HepG2 (cell line): Measurements from ENCODE around the gene MLLT10. TPM values are rescaled to one million over a fixed set of nuclear protein-coding genes. Genes with fewer than 3 reads are reported as not detected.

Experiments
- ATF2 ChIP-seq: sonication (generic); formaldehyde crosslinking; IDR thresholded peaks from 2 replicates; pipeline ENCODE4 v1.4.0; 2020; ENCODE audit warnings: missing genetic modification reagents
- ATF3 ChIP-seq: sonication (generic); formaldehyde crosslinking; IDR thresholded peaks from 2 replicates; pipeline ENCODE4 v1.4.0; 2020; ENCODE audit warnings: missing genetic modification reagents
- CBX1 ChIP-seq: IDR thresholded peaks from one replicate; pipeline ENCODE4 v1.6.1; 2016; ENCODE audit warnings: antibody characterized with exemption, low read depth
- CBX5 ChIP-seq: sonication (generic); formaldehyde crosslinking; IDR thresholded peaks from 2 replicates; pipeline ENCODE4 v1.4.0; 2020; ENCODE audit warnings: missing genetic modification reagents, borderline replicate concordance
- CENPBD1 ChIP-seq: sonication (generic); formaldehyde crosslinking; IDR thresholded peaks from 2 replicates; pipeline ENCODE4 v1.8.0; 2022; ENCODE audit warnings: missing genetic modification reagents, low read depth, mild to moderate bottlenecking, borderline replicate concordance
- DPF2 ChIP-seq: sonication (generic); formaldehyde crosslinking; IDR thresholded peaks from 2 replicates; pipeline ENCODE4 v1.4.0; 2020; ENCODE audit warnings: mild to moderate bottlenecking, low read depth, missing genetic modification reagents, borderline replicate concordance
- FOXP1 ChIP-seq, 2 experiments: fragments of 450-650 bp in 1 of 2; IDR thresholded peaks; 2 replicates each; pipeline ENCODE4 v1.6.1; 2017 to 2018; ENCODE audit warnings: antibody characterized with exemption in 1 of 2
- MTF1 ChIP-seq: sonication (generic); formaldehyde crosslinking; IDR thresholded peaks from 2 replicates; pipeline ENCODE4 v1.5.0; 2020; ENCODE audit warnings: missing genetic modification reagents
- NFKB2 ChIP-seq: sonication (generic); formaldehyde crosslinking; IDR thresholded peaks from 2 replicates; pipeline ENCODE4 v1.4.0; 2020; ENCODE audit warnings: missing genetic modification reagents, borderline replicate concordance
- POGZ ChIP-seq: sonication (generic); formaldehyde crosslinking; IDR thresholded peaks from 2 replicates; pipeline ENCODE4 v1.4.0; 2020; ENCODE audit warnings: mild to moderate bottlenecking, missing genetic modification reagents
- PTBP1 ChIP-seq: fragments of 200-400 bp; formaldehyde crosslinking; IDR thresholded peaks from 2 replicates; pipeline ENCODE4 v1.6.1; 2018; ENCODE audit warnings: low read length, low read depth; ENCODE audit not compliant: poor library complexity, severe bottlenecking
- REPIN1 ChIP-seq: sonication (generic); formaldehyde crosslinking; IDR thresholded peaks from 2 replicates; pipeline ENCODE4 v1.8.0; 2022; ENCODE audit warnings: missing genetic modification reagents, low read depth, mild to moderate bottlenecking, borderline replicate concordance
- SAFB2 ChIP-seq: sonication (generic); formaldehyde crosslinking; IDR thresholded peaks from 2 replicates; pipeline ENCODE4 v1.5.1; 2020; ENCODE audit warnings: missing genetic modification reagents, low read depth, mild to moderate bottlenecking, borderline replicate concordance
- SALL1 ChIP-seq: sonication (generic); formaldehyde crosslinking; IDR thresholded peaks from 2 replicates; pipeline ENCODE4 v1.8.0; 2022; ENCODE audit warnings: mild to moderate bottlenecking, missing genetic modification reagents
- SIN3B ChIP-seq: fragments of 150-350 bp; IDR thresholded peaks from 2 replicates; pipeline ENCODE4 v1.6.1; 2014; ENCODE audit warnings: low read length
- SP4 ChIP-seq: sonication (generic); formaldehyde crosslinking; IDR thresholded peaks from 2 replicates; pipeline ENCODE4 v1.8.1; 2023; ENCODE audit warnings: mild to moderate bottlenecking, missing genetic modification reagents
- TFDP2 ChIP-seq: sonication (generic); formaldehyde crosslinking; IDR thresholded peaks from 2 replicates; pipeline ENCODE4 v1.4.0; 2020; ENCODE audit warnings: missing genetic modification reagents
- ZFP41 ChIP-seq: sonication (generic); formaldehyde crosslinking; IDR thresholded peaks from 2 replicates; pipeline ENCODE4 v1.4.0; 2020; ENCODE audit warnings: mild to moderate bottlenecking, missing genetic modification reagents, borderline replicate concordance
- ZNF616 ChIP-seq: sonication (generic); formaldehyde crosslinking; IDR thresholded peaks from 2 replicates; pipeline ENCODE4 v1.5.0; 2020; ENCODE audit warnings: low read depth, mild to moderate bottlenecking, missing genetic modification reagents
- ZNF776 ChIP-seq: sonication (generic); formaldehyde crosslinking; IDR thresholded peaks from 2 replicates; pipeline ENCODE4 v1.4.0; 2020; ENCODE audit warnings: mild to moderate bottlenecking, missing genetic modification reagents
- ZNF792 ChIP-seq: IDR thresholded peaks from 2 replicates; pipeline ENCODE4 v1.6.1; 2016
- ZSCAN5A ChIP-seq: sonication (generic); formaldehyde crosslinking; IDR thresholded peaks from 2 replicates; pipeline ENCODE4 v1.8.0; 2022; ENCODE audit warnings: mild to moderate bottlenecking, missing genetic modification reagents, borderline replicate concordance
- polyA plus RNA-seq, 8 experiments: library from polyadenylated mRNA; depleted of rRNA in 3 of 8; stranded (reverse) in 7 of 8; unstranded in 1 of 8; fragments of >200 nt; fragmentation: Illumina TruSeq in 4 of 8; extraction: Trizol in 4 of 8; gene quantifications; 2 replicates each; pipeline versions ENCODE4 v1.2.1 to v1.2.3, GENCODE V29; 2011 to 2016; ENCODE audit warnings: low read depth in 4 of 8, missing spikeins in 1 of 8, mixed read lengths in 1 of 8; ENCODE audit not compliant: insufficient read depth in 1 of 8
- total RNA-seq, 5 experiments: library from RNA; depleted of rRNA; stranded (reverse); fragments of >200 nt; fragmentation: Illumina TruSeq; extraction: Trizol; gene quantifications; 2 replicates each; pipeline ENCODE4 v1.2.3, GENCODE V29; 2016; ENCODE audit warnings: low read depth in 1 of 5
- TF ChIP-seq, protein P1 (sequence below): sonication (generic); formaldehyde crosslinking; IDR thresholded peaks from 2 replicates; pipeline ENCODE4 v1.4.0; 2020; ENCODE audit warnings: mild to moderate bottlenecking, missing genetic modification reagents

MLLT10 gene
- total and polyA plus RNA-seq, 2 of the 13 experiments (the other 11 are each of a cell fraction or from before 2014, with no cell fraction given): 51.3 to 84.1 TPM

GRCh38 chr10:21494191-21495001 is 39.6 kb upstream of the MLLT10 start (continued):
- peak; percentile 66; the same call in 1 of the 2 replicates for TF ChIP-seq REPIN1 (CRISPR knock-in tag)
- peak; percentile 57 for TF ChIP-seq SALL1 (CRISPR knock-in tag)
- TF ChIP-seq DPF2 (CRISPR knock-in tag): no peak
- TF ChIP-seq CENPBD1 (CRISPR knock-in tag): no peak
- TF ChIP-seq ZNF792: no peak
- TF ChIP-seq MTF1 (CRISPR knock-in tag): 0 out of 2 replicates have a peak, but pooled peaks have one; percentile 79
- TF ChIP-seq FOXP1 (IDR thresholded peaks at IDR 0.05): no peak
- no peak for TF ChIP-seq FOXP1 (CRISPR knock-in tag; IDR thresholded peaks at IDR 0.05)
- no peak for TF ChIP-seq PTBP1
- no peak for TF ChIP-seq SIN3B
- no peak for TF ChIP-seq NFKB2 (CRISPR knock-in tag)
- TF ChIP-seq CBX1: no peak
- TF ChIP-seq ZNF616 (CRISPR knock-in tag): peak; percentile 79; the same call in 1 of the 2 replicates
- TF ChIP-seq ZNF776 (CRISPR knock-in tag): no peak
- peak; percentile 68 for TF ChIP-seq TFDP2 (CRISPR knock-in tag)
- no peak for TF ChIP-seq ZFP41 (CRISPR knock-in tag)
- TF ChIP-seq ATF3: peak; percentile 67; the same call in 1 of the 2 replicates
- TF ChIP-seq SP4 (CRISPR knock-in tag): peak; percentile 47; the same call in 1 of the 2 replicates
- TF ChIP-seq, protein P1, sequence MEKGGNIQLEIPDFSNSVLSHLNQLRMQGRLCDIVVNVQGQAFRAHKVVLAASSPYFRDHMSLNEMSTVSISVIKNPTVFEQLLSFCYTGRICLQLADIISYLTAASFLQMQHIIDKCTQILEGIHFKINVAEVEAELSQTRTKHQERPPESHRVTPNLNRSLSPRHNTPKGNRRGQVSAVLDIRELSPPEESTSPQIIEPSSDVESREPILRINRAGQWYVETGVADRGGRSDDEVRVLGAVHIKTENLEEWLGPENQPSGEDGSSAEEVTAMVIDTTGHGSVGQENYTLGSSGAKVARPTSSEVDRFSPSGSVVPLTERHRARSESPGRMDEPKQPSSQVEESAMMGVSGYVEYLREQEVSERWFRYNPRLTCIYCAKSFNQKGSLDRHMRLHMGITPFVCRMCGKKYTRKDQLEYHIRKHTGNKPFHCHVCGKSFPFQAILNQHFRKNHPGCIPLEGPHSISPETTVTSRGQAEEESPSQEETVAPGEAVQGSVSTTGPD (CRISPR knock-in tag): no peak
- TF ChIP-seq SAFB2: 0 out of 2 replicates have a peak, but pooled peaks have one; percentile 28
- no peak; the same call in 1 of the 2 replicates for TF ChIP-seq ATF2 (CRISPR knock-in tag)
- TF ChIP-seq CBX5 (CRISPR knock-in tag): no peak
- TF ChIP-seq POGZ (CRISPR knock-in tag): peak; percentile 56; the same call in 1 of the 2 replicates
- TF ChIP-seq ZSCAN5A (CRISPR knock-in tag): peak; percentile 85; the same call in 1 of the 2 replicates
